GF-D8 (cell line): ENCODE measurements around the gene DESI1.

Experiments
- DNase-seq: peaks from one replicate; lab custom pipeline; 2025; lab: John Stamatoyannopoulos, UW

DESI1 gene

DNA sequence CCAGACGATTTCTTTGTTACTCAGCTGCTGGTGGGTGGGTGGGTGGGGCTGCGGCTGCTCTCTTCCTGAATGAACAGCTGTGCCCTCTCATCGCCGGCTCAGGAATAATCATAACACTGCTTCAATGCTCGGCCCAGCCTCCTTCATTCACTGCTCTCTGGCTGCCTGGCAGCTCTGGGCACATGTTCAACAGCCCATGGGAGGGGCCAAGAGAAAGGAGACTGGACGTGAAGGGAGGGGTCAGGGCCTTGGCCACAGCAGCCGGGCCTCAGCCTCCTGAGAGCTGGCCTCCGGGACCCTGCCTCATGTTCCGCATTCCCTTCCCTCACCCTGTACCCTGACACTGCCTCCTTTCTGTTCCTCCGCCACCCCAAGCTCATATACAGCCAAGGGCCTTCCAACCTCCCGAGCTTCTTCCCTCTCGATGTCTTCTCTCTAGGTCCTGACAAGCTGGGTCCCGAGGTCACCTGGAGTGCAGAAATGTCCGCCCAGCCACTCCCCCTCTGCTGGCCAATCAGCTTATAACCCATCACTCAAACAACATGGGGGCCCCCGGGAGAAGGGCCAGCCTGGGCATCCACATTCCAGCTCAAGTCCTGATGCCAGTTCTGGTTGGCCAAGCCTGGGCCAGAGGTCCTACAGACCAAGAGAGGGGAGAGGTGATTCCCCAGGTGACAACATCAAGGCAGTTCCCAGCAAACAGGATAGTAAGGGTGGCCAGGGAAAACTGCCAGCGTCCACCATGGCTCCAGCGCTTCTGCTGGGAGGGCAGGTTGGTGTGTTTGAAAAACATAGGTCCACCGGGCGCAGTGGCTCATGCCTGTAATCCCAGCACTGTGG is 63.2 kb downstream of the DESI1 start:
- no peak for DNase-seq

DNA sequence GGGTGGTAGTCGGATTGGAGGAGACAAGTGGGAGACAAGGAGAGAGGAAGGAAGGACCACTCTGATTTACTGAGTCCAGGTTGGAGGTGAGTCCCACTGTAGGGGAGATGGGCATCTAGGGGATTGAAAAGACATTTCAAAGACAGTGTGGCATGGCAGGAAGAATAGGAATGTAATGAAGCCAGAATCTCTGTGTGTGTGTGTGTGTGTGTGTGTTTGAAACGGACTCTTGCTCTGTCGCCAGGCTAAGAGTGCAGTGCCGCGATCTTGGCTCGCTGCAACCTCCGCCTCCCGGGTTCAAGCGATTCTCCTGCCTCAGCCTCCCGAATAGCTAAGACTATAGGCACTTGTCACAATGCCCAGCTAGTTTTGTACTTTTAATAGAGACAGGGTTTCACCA is 64.3 kb downstream of the DESI1 start:
- DNase-seq, result no peak

DNA sequence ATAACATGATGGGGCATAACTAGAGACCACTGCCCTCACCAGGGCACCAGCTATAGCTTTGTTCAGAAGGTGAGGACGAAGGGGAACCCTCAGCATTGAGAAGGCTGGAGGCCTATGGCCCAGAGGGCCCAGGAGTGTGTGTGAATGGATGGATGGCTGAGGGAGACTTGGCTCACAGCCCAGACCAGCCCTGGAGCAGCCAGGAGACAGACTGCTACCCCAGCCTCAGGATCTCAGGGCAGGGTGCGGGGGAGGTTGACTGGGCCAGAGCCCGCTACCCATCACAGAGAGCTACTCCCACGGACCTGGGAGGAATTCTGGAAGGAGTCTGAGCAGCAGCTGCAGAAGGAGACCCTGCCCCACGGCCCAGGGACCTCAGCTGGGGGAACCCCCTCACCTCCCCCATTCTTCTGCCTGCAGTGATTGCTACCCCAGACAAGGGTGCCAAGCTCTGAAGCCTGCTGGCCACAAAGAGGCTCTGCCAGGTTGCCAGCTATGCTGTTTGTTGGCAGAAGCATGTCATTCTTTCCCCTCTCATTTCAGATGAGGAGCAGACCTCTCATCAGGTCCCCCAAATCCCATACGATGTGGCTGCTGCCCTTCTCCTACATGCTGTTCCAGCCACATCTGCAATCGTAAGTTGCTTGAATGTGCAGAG is 65.4 kb downstream of the DESI1 start:
- DNase-seq, result no peak

DNA sequence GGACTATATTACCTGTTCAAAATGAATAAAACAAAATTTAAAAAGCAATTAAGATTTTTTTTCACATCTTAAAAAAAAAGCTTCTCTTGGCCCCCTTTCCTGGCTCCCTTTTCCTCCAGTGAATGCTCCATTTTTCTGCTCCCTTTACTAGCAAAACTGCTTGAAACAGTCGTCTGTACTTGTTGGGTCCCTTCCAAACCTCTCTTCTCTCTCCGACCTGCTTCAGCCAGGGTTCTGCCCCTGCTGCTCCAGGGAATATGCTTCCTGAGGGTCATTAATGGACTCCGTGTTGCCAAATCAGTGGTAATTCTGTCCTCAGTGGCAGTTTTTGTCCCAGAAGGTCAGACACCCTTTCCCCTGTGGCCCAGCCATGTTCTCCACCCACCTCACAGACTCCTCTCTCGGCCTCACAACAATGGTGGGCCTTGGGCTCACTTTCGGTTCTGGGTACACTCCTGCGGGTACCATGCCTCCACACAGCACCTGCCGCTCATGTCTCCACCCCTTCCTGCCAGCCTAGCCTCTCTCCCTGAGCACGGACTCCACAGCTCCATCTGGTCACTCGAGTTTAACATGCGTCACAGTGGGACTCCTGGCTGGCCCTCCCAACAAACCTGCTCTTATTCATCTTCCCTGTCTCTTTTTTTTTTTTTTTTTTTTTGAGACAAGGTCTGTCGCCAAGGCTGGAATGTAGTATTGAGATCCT is 68.8 kb downstream of the DESI1 start:
- DNase-seq, result no peak

DNA sequence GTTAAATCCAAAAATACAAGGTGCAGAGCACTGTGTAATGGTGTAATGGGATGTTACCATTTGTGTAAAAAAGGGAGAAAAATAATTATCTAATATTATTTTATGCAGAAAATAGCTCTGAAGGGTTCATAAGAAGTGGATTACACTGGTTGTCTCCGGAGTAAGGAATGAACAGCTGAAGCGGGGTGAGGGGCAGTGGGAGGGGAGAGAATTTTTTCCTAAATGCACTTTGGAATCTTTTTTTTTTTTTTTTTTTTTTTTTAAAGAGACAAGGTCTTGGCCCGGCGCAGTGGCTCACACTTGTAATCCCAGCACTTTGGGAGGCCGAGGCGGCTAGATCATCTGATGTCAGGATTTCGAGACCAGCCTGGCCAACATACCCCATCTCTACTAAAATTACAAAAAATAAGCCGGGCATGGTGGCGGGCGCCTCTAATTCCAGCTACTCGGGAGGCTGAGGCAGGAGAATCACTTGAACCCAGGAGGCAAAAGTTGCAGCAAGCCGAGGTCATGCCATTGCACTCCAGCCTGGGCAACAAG is 69.8 kb downstream of the DESI1 start:
- no peak for DNase-seq

DNA sequence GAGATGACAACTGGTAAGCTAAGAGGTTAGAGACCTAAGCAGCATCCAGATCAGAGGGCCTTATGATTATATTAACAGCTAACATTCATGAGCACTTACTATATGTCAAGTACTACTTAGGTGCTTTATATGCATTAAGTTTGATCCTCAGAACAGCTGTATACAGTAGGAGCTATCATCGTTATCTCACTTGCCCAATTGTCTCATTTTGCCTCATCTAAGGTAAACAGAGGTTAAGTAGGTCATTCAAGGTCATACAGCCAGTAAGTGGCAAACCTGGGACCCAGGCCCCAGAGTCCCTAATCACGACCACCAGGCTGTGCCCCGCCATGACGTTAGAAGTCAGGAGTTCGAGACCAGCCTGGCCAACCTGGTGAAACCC is 72.0 kb downstream of the DESI1 start:
- no peak for DNase-seq
